Breast epithelium (tissue), 3 donors: ENCODE results near the gene IL24.

Experiments
- POLR2A ChIP-seq: fragments of 450-650 bp; IDR thresholded peaks from one replicate; pipeline ENCODE4 v1.6.1; 2016; ENCODE audit warnings: antibody characterized with exemption, mild to moderate bottlenecking, moderate library complexity
- POLR2AphosphoS5 ChIP-seq, 3 donors: sonication (generic); formaldehyde crosslinking; IDR thresholded peaks; one replicate each; pipeline ENCODE4 v1.6.1; 2017; ENCODE audit warnings: antibody characterized with exemption in 3 of 3
- TF ChIP-seq, protein P1 (sequence below), 3 donors: fragments of 450-650 bp; IDR thresholded peaks; one replicate each; pipeline ENCODE4 v1.5.1; 2016 to 2017; ENCODE audit warnings: antibody characterized with exemption in 3 of 3, mild to moderate bottlenecking in 3 of 3, moderate library complexity in 3 of 3

DNA sequence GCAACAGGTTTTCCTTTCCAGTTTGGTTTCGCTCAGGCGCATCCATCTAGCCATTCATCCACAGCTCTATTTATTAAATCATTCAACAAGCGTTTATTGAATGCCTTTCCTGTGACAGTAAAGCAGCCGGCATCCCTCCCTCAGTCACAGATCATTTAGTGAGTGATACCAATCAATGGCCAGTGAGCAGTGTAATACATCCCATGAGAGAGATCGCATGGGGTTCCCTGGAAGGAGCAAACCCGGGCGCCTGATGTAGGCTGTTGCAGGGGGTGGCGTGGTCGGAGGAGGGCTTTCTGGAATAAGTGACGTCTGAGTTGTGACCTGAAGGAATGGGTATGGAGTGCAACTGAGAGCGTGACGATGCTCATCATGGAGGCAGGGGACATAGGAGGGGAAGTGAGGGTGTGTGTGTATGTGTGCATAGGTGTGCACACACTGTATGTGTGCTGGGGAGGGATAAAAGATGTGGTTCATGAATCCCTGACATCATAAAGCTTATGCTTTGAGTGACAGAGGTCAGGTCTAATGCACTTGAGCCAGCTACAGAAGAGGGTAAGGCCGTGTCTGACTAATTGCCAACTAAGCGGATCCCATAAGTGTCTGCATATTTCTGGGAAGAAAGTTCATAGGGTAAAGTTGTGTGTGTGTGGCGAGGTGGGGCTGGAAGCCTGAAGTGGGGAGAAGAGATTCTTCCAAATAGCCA, 17.9 kb downstream of the IL24 start:
- TF ChIP-seq, protein P1, sequence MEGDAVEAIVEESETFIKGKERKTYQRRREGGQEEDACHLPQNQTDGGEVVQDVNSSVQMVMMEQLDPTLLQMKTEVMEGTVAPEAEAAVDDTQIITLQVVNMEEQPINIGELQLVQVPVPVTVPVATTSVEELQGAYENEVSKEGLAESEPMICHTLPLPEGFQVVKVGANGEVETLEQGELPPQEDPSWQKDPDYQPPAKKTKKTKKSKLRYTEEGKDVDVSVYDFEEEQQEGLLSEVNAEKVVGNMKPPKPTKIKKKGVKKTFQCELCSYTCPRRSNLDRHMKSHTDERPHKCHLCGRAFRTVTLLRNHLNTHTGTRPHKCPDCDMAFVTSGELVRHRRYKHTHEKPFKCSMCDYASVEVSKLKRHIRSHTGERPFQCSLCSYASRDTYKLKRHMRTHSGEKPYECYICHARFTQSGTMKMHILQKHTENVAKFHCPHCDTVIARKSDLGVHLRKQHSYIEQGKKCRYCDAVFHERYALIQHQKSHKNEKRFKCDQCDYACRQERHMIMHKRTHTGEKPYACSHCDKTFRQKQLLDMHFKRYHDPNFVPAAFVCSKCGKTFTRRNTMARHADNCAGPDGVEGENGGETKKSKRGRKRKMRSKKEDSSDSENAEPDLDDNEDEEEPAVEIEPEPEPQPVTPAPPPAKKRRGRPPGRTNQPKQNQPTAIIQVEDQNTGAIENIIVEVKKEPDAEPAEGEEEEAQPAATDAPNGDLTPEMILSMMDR (IDR thresholded peaks at IDR 0.05), result no peak
- TF ChIP-seq POLR2AphosphoS5 (IDR thresholded peaks at IDR 0.05) (no peak), POLR2A (no peak)
